ENCODE data around the gene ZDHHC14.

DNA sequence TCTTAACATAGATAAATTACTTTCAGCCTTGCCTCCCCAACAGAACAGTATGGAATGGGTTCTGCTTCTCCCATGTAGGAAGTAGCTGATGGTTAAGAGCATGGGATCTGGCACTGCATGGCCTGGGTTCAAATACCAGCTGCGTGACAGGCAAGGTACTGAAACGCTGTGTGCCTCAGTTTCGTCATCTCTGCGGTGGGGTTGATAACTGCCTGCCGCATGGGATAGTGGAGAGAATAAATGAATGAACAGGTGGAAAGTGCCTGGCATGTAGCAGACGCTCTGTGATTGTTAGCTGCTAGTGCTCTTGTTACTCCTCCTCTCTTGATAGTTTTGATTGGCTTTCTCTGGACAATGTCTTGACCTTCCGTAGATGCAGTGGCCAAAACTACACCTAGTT, 213.3 kb downstream of the ZDHHC14 start:
- TF ChIP-seq, protein P1, sequence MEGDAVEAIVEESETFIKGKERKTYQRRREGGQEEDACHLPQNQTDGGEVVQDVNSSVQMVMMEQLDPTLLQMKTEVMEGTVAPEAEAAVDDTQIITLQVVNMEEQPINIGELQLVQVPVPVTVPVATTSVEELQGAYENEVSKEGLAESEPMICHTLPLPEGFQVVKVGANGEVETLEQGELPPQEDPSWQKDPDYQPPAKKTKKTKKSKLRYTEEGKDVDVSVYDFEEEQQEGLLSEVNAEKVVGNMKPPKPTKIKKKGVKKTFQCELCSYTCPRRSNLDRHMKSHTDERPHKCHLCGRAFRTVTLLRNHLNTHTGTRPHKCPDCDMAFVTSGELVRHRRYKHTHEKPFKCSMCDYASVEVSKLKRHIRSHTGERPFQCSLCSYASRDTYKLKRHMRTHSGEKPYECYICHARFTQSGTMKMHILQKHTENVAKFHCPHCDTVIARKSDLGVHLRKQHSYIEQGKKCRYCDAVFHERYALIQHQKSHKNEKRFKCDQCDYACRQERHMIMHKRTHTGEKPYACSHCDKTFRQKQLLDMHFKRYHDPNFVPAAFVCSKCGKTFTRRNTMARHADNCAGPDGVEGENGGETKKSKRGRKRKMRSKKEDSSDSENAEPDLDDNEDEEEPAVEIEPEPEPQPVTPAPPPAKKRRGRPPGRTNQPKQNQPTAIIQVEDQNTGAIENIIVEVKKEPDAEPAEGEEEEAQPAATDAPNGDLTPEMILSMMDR (IDR thresholded peaks at IDR 0.05; ENCODE audit: insufficient read depth, low read length, poor library complexity, severe bottlenecking) = no peak
- no peak for TF ChIP-seq EZH2phosphoT487 (conservative IDR thresholded peaks at IDR 0.05; ENCODE audit: low read length)
